Stimulated activated naive CD4-positive, alpha-beta T cell treated with Interleukin-2 at 50 U/mL for 16 hours (primary cell): Measurements from ENCODE around the gene AP3S1.
A peak's percentile ranks its signal among the peaks of the same experiment; 100 is the strongest.
"Not testable (repeated sequence)": the region's sequence is repeated elsewhere in the genome, so short reads cannot be mapped to it uniquely, and the experiment has no call there.

Experiments used
- DNase-seq: peaks from one replicate; lab custom pipeline; 2025; lab: John Stamatoyannopoulos, UW

The AP3S1 gene

GRCh38 chr5:115841382-115842088 lies at the start of gene AP3S1, which contains the start of gene ATG12:
TSS of gene AP3S1 (plus strand) at chr5:115841935. CDS start at chr5:115842038, 103 bp downstream.
TSS of gene ATG12 (minus strand) at chr5:115841565. CDS start at chr5:115841552, 13 bp downstream.
- DNase-seq, result peak; percentile 90

- DNase-seq, result no peak
Observed at GRCh38 chr5:115795700-115796099, 46.0 kb upstream of the AP3S1 start.

GRCh38 chr5:115796656-115797055 lies 45.1 kb upstream of the AP3S1 start:
- DNase-seq, result no peak

GRCh38 chr5:115798252-115798651 lies 43.5 kb upstream of the AP3S1 start:
- no peak for DNase-seq

- DNase-seq, result no peak
Observed at GRCh38 chr5:115800108-115800507, 41.6 kb upstream of the AP3S1 start.

GRCh38 chr5:115801152-115801551 lies 40.6 kb upstream of the AP3S1 start:
- DNase-seq, result no peak

GRCh38 chr5:115801984-115802383 lies 39.8 kb upstream of the AP3S1 start:
- DNase-seq, result no peak

- no peak for DNase-seq
Observed at GRCh38 chr5:115806986-115807653, 34.6 kb upstream of the AP3S1 start.

GRCh38 chr5:115807654-115808052 lies 34.1 kb upstream of the AP3S1 start:
- no peak for DNase-seq

- DNase-seq, result not testable (repeated sequence)
Observed at GRCh38 chr5:115808066-115808465, 33.7 kb upstream of the AP3S1 start.

- no peak for DNase-seq
Observed at GRCh38 chr5:115809946-115810345, 31.8 kb upstream of the AP3S1 start.

GRCh38 chr5:115810761-115811160 lies 31.0 kb upstream of the AP3S1 start:
- no peak for DNase-seq

- DNase-seq, result no peak
Observed at GRCh38 chr5:115811406-115811805, 30.3 kb upstream of the AP3S1 start.

GRCh38 chr5:115812372-115812771 lies 29.4 kb upstream of the AP3S1 start:
- no peak for DNase-seq

- DNase-seq, result no peak
Observed at GRCh38 chr5:115813719-115814118, 28.0 kb upstream of the AP3S1 start.

GRCh38 chr5:115815006-115815692 lies 26.6 kb upstream of the AP3S1 start:
- no peak for DNase-seq

GRCh38 chr5:115815693-115816225 lies 26.0 kb upstream of the AP3S1 start:
- DNase-seq, result no peak

GRCh38 chr5:115816226-115817081 lies 25.3 kb upstream of the AP3S1 start, which contains the start of gene CDO1:
TSS of gene CDO1 (minus strand) at chr5:115816659. CDS start at chr5:115816397, 262 bp downstream.
- no peak for DNase-seq

GRCh38 chr5:115817386-115817785 lies 24.3 kb upstream of the AP3S1 start:
- no peak for DNase-seq

GRCh38 chr5:115818821-115819220 lies 22.9 kb upstream of the AP3S1 start:
- no peak for DNase-seq

GRCh38 chr5:115820846-115821245 lies 20.9 kb upstream of the AP3S1 start:
- DNase-seq, result no peak

GRCh38 chr5:115824983-115825382 lies 16.8 kb upstream of the AP3S1 start:
- DNase-seq, result not testable (repeated sequence)
